Left lobe of liver (tissue), 2 donors: ENCODE results near the gene SHROOM3. TPM values are rescaled to one million over a fixed set of nuclear protein-coding genes. Genes with fewer than 3 reads are reported as not detected.
A peak's percentile ranks its signal among the peaks of the same experiment; 100 is the strongest.

Source experiments
- ATAC-seq: fragments of 200-7000 bp; cut with Tn5 transposase; one replicate; pipeline ENCODE4 v1.9.1; 2020; ENCODE audit warnings: mild to moderate bottlenecking, moderate library complexity
- DNase-seq: peaks from one replicate; pipeline ENCODE4 v3.0.0-alpha.2; 2020; ENCODE audit warnings: low spot score
- total RNA-seq: library from RNA; stranded (reverse); gene quantifications from one replicate; pipeline ENCODE4 v1.2.1, GENCODE V29; 2021
- donor health status: DM: no; HTN: no; CAD: no; lungs with moderate emphysema.
- donor health status: DM: no; HTN: yes; CAD: no.

The SHROOM3 gene
- total RNA-seq, 1 donor from 2014 or later = 39.9 TPM

GRCh38 chr4:76792418-76792817 lies 357.4 kb downstream of the SHROOM3 start:
- no peak for DNase-seq
- ATAC-seq = no peak

- DNase-seq (no peak), ATAC-seq (no peak)
These were observed 360.2 kb downstream of the SHROOM3 start for GRCh38 chr4:76795243-76795642.

GRCh38 chr4:76799140-76799539 lies 364.1 kb downstream of the SHROOM3 start:
- ATAC-seq = no peak
- no peak for DNase-seq

- no peak for ATAC-seq
- no peak for DNase-seq
These were observed 364.7 kb downstream of the SHROOM3 start for GRCh38 chr4:76799718-76800117.

DNA sequence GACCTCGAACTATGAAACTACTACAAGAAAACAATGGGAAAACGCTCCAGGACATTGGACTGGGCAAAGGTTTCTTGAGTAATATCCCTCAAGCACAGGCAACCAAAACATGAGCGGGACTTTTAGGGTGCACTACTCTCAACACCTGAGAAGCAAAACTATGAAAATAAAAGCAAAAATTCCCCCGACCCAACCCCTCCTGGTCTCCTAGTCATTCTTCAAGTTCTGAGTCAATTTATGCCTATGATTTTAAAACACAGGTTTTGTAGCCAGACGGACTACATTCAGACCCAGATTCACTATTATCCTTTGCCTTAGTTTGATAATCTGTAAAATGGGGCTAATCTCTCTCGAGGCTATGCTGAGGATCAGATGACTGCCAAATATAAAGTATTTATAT lies 365.9 kb downstream of the SHROOM3 start:
- no peak for ATAC-seq

GRCh38 chr4:76801621-76802235 lies 366.7 kb downstream of the SHROOM3 start:
- DNase-seq (no peak), ATAC-seq (peak; percentile 58)

More for the DNA sequence above, 365.9 kb downstream of the SHROOM3 start:
- DNase-seq = no peak

DNA sequence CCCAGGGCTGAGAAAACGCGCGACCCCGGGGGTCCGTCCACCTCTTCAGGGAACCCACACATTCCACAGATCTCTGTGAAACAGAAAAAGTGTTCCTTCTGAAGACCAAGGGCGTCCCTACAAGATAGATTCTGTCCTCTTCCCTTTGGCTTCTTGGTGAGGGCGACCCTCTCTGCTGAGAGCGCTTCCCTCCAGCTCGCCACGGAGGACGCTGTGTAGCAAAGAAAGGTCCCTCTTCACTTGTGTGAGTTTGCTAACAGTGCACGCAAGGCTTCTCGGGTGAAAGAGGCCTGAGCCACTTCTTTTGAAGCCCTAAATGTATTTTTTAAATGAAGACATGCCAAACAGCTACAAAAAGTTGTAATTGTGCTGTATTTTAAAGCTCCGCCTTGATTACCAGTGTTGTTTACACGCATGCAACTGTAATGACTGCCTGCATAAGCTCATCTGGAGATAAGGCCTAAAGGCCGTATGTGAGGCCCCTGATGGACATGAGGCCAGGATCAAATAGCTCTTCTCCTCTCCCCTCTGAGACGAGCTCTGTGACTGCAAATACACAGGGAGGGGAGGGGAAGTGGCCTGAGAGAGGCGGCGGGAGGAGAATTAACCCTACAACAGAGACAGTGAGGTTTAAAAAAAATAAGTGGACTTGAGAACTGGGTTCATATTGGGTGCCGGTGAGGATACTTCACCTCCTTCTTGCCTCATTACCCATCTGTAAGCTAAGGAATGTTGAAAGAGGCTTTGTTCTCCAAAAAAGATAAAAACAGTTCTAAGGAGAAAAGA lies 367.4 kb downstream of the SHROOM3 start:
- DNase-seq (no peak), ATAC-seq (no peak)

- ATAC-seq = no peak
- DNase-seq = no peak
These were observed 368.5 kb downstream of the SHROOM3 start for GRCh38 chr4:76803522-76803921.

DNA sequence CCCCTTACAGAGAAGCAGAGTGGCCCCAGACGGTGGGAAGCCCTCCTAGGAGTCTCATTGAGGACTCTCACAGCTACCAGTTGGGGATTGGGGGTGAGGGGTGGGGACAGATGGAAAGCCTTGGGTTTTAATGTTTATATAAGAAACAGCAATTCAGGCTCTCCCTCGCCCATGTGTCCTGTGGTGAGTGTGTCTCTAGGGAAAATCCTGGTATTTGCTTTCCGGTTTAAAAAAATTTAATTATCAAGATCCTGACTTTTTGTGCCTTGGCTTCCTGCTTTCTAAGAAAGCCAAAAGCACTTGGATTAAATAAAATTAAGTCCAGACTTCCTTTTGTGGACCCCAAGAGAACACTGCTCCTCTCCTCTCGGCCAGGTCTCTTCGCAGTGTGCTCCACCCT lies 369.1 kb downstream of the SHROOM3 start:
- DNase-seq (no peak), ATAC-seq (no peak)

DNA sequence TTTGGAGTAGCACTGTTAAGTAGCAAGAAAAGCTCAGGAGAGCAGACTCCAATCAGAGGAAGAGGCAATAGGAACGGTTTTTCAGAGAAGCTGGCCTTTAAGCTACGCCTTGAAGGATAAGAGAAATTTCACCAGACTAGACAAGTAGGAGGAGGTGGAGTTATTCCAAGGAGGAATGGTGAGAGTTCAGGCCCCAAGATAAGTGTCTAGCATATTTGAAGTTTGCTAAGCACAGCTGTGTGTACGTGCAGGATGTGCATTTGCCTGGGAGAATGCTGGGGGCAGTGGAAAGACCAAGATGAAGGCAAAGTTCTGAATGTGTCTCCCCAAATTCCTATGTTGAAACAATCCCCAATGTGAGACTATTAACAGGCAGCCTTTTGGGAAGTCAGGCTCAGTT lies 371.3 kb downstream of the SHROOM3 start:
- ATAC-seq (no peak), DNase-seq (no peak)

GRCh38 chr4:76806757-76807156 lies 371.7 kb downstream of the SHROOM3 start:
- ATAC-seq = no peak
- DNase-seq = no peak

DNA sequence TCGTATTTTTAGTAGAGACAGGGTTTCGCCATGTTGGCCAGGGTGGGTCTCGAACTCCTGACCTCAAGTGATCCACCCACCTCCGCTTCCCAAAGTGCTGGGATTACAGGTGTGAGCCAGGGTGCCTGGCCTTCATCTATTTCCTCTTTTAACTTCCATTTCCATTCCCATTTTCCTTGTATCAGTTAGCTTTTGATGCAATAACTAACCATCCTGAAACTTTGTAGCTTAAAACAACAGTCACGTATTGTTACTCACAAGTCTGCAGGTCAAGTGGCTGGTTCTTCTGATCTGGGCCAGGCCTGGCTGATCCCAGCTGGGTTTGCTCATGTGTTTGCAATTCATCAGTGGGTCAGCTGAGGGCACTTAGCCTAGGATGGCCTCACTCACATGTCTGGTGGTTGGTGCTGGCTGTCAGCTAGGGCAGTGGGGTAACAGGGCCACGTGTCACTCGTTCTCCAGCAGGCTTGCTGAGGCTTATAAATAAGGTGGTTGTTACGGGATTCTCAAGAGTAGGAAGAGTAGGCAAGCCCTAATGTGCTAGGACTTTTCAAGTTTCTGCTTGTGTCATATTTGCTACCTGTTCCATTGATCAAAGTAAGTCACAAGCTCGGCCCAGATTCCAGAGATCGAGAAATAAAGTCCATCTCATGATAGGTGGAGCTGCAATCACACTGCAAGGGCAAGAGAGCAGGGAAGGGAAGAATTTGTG lies 374.7 kb downstream of the SHROOM3 start:
- DNase-seq (peak; percentile 84), ATAC-seq (peak; percentile 97)

DNA sequence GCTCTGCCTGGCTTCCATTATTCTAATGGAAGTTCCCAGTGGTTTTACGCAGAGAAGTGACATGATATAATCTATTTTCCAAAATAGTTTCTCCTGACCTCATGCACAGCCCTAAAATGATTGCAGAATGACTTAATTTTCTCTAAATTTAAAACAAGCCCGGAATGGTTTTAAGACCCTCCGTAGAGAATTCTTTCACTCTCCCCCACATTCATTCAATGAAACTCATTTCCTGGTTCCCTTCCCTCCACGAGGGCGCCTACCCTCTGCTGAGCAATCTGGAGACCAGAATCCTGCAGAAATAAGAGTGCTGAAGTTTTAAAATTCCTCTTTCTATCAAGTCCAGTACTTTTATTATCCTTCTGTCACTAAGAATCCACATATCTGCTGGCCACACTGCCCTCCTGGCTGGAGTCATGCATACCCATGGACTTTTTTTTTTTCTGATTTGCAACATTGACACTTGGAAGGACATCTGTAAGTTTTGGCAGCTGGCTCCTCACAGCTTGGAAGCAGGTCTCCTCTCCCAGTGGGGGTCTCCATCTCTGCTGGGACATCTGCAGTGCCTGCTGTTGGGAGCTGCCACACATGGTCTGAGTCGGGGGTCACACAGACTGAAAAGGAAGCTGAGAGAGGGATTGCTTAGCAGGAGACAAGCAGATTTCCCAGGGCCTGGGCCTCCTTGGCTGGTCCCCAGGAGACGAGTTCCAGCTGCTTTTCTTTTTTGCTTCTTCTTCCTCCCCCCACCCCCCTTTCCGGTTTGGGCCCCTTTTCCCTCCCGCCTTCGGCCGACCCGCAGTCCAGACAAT lies 376.8 kb downstream of the SHROOM3 start:
- no peak for ATAC-seq
- DNase-seq = no peak

GRCh38 chr4:76813070-76813469 lies 378.0 kb downstream of the SHROOM3 start:
- ATAC-seq (no peak), DNase-seq (no peak)

DNA sequence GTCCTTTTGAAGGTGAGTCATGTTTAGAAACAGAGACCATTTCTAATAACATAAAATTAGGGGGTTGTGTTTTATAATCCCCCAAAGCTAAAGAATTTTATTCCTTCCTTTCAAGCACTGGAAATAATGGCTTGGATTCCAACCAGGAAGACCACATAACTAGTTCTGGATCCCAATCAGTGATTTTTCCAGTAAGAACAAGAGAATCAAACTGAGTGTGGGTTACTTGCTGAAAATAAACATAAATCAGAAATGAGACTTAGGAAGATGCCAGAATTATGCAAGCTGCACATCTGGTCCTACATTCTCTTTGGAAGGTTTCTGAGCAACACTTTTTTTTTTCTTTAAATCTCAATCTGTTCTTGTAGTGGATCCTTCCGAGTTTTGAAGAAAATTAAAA lies 386.6 kb downstream of the SHROOM3 start:
- ATAC-seq (no peak), DNase-seq (no peak)

GRCh38 chr4:76822303-76822702 lies 387.3 kb downstream of the SHROOM3 start:
- no peak for DNase-seq
- ATAC-seq = no peak

DNA sequence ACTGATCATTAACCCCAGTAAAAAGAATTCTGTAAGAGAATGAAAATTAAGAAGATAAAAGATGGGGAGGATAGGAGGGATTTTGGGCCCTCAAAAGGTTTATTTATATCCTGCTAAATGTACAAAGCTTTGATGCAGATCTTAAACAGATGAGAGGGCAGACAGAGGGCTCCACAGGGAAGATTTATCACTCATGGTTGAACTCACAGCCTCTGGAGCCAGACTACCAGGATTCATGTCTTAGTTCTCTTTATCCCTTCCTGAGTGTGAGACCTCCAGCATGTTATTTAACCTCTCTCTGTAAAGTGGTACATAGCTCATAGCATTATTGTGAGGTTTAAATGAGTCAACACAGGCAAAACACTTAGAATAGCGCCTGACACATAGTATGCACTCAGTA lies 388.5 kb downstream of the SHROOM3 start:
- no peak for DNase-seq

DNA sequence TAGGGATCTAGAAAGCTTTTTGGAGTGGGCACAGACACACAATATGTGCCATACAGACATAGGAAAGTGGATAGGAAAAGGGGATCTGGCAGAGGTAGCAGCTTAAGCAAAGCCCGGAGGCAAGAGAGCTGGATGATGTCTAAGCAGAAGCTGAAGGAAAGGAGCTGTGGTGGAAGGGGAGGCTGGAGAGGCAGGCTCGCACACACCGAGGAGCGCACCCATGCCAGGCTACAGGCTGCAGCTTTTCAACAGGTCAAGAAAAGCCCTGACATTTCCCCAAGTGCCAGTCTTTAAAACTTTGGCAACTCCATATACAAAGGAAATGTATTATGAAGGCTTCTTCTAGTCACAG lies 395.6 kb downstream of the SHROOM3 start:
- ATAC-seq = peak; percentile 42

More for the DNA sequence above, 388.5 kb downstream of the SHROOM3 start:
- no peak for ATAC-seq

GRCh38 chr4:76830964-76831703 lies 396.1 kb downstream of the SHROOM3 start:
- peak; percentile 88 for DNase-seq
- ATAC-seq = peak; percentile 88

More for the DNA sequence above, 395.6 kb downstream of the SHROOM3 start:
- DNase-seq = no peak

GRCh38 chr4:76831711-76832373 lies 396.8 kb downstream of the SHROOM3 start:
- DNase-seq (no peak), ATAC-seq (peak; percentile 62)
